GM08714 (cell line): ENCODE results near the gene DSCAM.

Experiments used
- H3K4me3 ChIP-seq: fragments of 200-500 bp; sonication (Bioruptor generic); 2 replicates; pipeline ENCODE4 v1.5.1; 2014; ENCODE audit warnings: mild to moderate bottlenecking, low read length, inconsistent platforms
- ZNF274 ChIP-seq: IDR thresholded peaks from 2 replicates; pipeline ENCODE4 v1.6.1; 2012; ENCODE audit warnings: mild to moderate bottlenecking, low read depth, low read length

Gene DSCAM

DNA sequence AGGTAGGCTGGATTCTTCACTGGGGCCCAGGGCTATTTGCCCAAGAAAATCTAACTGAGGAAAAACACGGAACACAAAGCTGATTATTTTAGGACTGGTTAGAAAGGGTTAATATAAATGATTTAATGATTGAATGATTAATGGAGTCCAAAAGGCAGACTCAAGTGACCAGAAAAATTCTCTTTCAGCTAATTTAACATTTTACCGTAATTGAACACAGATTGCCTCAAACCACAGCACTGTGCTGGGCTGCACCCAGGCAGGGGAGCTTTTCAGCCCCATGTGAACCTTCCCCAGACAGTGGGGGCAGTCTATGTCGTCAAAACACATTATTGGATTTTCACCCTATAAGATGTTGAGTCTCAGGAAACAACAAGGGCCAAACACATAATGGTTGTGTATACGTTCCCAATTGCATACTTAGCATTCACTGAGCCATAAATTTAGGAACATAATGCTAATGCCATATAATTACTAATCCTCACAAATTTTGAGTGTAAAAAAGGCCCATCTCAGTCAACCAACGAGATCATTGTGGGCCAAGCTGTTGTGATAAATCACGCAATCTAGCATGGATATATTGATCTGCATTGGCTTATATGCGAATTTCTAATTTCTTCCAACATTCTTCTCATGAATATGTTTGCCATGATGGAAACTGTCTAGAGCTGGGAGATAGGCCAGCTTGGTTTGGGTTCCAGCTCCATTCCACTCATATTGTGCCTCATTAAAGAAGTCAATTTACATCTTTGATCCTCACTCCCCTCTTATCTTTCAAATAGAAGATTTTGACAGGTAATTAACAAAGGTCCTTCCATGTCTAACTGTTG is 27.7 kb downstream of the DSCAM start:
- H3K4me3 ChIP-seq = no peak overlapping the region
- no peak for TF ChIP-seq ZNF274

DNA sequence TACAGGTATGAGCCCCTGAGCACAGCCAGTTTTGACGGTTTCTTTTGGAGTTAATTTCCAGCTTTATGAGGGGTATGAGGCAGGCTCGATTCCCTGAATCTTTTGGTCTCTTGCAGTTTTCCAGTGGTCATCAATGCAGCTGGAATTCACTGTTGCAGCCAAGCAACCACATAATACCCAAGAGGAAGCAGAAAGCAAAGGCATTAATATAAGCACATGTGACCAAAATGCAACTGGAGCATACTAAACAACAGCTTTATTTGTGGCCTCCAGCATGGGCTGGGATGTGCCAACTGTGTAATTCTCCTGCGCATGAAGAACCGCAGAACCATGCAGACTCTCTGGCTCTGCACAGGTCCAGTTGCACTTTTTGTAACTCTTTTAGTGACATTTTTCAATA is 33.0 kb downstream of the DSCAM start:
- TF ChIP-seq ZNF274 = no peak
- H3K4me3 ChIP-seq = no peak overlapping the region

DNA sequence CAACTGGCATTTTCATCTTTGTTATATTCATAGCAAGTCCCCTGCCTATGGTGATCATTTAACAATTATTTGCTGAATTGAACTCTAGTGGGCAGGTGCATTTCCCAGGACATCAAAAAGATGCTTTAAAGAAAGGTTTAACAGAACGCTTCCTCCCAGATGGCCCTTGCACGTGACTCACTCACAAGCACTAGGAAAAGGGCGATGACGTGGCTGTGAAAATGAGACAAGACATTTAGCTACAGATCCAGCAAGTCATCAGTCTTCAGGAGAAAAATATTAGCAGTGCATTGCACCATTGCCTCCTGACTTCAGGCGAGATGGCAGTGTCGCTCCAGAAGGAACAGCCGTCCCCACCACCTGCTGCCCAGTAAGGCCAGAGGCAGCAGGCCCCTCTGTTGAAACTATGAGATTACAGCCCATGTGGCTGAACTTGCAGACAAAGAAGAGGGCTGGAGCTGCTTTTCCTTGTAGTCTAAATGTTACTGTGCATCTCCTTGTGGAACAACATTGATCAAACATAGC is 37.2 kb downstream of the DSCAM start:
- H3K4me3 ChIP-seq = no peak overlapping the region
- no peak for TF ChIP-seq ZNF274

DNA sequence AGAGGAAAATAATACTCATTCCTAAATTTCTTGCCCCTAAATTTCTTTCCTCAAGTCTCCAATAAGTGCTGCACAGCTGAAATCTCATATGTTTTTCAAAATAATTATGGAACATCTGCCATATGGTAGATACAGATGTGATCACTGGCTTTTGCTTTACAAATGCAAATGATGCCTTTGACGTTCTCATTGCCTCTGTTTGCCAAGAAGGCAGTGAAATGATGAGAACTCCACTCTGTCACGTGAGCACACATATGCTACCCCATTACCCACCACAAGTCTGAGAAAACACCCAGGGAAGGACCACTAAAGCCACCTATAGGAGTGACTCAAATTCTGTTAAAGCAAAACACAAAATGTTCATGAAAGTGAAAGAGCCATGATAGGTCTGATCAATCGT is 43.9 kb downstream of the DSCAM start:
- no peak overlapping the region for H3K4me3 ChIP-seq
- TF ChIP-seq ZNF274 = no peak

DNA sequence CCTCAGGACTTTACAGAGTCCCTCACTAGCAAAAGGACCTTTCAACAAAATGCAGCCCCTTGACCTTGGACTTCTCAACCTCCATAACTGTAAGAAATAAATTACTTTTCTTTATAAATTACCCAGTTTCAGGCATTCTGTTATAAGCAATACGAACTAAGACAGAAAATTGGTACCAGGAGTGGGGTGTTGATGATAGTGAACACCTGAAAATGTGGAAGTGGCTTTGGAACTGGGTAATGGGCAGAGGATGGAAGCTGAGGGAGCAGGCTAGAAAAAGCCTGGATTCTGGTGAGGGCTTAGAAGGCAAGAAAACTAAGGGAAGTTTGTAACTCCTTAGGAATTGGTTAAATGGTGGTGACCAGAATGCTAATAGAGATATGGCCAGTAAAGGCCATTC is 46.8 kb downstream of the DSCAM start:
- TF ChIP-seq ZNF274 = no peak
- no peak overlapping the region for H3K4me3 ChIP-seq

DNA sequence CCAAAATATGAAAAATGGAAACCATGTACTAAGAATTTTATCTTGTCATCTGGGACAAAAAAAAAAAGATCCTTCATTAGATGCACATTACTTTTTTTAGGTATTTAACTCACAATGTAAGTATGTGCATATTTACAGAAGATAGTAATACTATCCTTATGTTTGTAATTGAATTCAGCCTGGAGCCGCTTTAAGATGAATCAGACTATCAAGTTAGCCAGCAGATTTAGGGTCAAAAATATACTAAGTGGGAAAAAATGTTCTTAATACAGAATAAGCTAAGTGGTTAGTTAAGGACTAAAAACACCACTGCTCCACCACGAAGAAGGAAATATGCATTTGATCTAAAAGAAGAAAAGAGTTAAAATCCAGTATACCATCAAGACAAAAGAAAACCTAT is 49.1 kb downstream of the DSCAM start:
- no peak for TF ChIP-seq ZNF274

DNA sequence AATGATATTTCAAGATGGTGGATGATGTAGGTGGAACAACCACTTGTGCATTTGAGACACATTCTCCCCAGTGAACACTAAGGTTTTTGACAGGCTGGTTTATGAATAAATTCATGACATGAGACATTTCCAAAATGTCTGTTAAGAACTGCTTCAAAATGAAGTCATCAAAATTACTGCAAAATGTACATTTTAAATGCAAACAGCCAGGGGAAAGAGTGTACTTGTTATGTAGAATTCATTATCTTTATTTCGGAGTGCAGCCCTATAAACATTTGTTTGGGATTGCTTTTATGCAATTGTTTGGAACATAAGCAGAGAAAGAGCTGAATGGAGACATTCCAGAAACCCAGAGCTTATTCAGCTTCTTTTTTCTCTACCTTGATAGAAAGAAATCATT is 49.5 kb downstream of the DSCAM start:
- H3K4me3 ChIP-seq = no peak overlapping the region
- TF ChIP-seq ZNF274 = no peak

More for the DNA sequence above, 49.1 kb downstream of the DSCAM start:
- no peak overlapping the region for H3K4me3 ChIP-seq

DNA sequence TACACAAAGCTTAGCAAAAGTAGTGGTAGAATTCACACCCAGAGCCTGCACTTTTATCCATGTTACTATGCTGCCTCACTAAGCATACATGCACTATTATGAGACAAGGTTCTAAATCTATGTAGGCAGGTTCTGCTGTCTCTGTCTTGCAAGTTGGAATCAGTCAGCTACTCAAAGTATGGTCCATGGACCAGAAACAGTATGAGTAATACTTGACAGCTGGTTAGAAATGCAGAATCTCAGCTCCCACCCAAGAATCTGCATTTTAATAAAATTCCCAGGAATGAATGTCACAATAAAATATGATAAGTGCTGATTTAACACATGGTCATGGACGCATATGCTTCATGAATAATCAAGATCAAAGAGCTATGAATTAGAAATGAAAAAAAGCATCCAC is 50.5 kb downstream of the DSCAM start:
- TF ChIP-seq ZNF274 = no peak
- no peak overlapping the region for H3K4me3 ChIP-seq

DNA sequence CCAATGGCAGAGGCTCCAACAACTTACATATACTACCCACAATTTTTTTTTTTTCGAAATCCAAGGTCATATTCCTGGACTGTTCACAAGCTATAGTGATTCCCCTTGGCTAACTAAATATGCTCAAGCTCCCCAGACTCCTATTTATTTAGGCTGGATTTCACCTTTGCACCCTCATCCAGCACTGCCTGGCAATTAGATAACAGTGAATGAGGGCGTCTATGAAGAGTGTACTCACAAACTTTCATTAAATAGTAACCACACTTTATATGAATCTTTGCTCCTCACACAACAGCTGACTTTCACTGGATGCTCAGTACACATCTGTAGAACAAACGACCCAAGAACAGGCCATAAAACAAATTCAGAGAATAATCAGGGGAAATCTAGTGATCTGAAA is 51.6 kb downstream of the DSCAM start:
- no peak for TF ChIP-seq ZNF274
- H3K4me3 ChIP-seq = no peak overlapping the region

DNA sequence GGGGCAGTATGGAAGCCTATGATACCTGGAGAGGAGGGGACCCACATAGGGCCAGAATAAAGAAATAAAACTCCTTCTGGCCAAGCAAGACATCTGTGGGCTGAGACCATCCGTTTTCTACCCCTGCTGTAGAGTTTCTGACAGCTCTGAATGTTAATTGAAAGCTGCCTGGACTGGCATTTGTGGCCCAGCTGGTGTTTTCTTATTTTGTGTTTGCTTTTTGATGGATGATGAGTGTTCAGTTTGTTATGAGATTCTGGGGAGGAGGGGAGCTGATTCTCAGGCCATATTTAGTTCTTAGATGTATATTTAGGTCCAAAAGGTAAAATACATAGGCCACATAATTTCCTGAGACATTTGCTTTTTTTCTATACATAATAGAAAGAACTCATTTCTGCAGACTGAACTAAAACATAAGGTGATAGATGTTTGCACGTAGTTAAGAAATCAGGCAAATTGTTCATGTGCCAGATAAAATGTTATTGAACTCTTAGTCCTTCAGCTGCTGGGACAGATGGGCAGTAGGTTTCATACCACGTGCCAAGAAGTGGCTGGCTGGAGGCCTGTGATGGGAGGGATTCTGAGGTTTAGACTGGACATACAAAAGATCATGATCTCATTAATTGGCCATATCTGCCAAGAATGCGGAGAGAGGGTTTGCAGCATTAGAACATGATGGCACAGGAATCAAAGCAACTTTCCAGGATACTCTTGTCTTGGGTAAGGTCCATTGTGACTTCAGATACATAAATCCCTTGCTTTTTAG is 54.1 kb downstream of the DSCAM start:
- H3K4me3 ChIP-seq = no peak overlapping the region
- no peak for TF ChIP-seq ZNF274

DNA sequence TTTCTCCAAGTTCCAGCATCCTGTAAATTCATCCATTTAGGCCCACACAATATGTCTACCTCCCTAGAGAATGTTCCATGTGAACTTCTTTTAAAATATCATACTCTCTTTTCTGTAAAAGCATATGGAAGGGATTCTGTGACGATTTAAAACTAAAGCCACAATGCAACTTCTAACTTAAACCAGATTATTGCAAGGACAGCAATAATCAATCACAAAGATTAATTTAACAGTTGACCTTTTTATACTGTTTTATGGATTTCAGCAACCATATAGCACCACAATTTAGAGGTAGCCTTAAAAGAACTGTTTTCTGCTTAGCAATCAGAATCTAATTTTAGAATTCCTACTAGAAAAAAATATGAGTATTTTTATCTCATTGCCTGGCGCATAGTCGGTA is 58.3 kb downstream of the DSCAM start:
- H3K4me3 ChIP-seq = no peak overlapping the region
- TF ChIP-seq ZNF274 = no peak

DNA sequence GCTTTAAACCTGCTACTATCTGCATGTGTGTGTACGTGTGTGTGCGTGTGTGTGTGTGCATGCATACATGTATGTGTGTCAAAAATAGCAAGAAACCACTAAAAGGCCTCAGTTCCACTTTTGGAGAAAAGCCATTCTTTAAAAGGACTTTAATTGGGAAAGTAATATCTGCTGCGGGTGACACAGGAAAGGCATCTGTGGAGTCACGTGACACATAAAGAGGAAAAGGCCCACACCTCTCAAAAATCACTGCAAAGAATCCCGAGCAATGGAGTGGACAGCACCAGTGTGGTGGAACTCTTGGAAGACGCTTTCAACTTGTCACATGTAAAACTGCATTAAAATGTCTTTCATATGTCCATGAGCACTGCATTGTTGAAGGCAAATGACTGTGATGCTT is 63.6 kb downstream of the DSCAM start:
- TF ChIP-seq ZNF274 = no peak
- no peak overlapping the region for H3K4me3 ChIP-seq

DNA sequence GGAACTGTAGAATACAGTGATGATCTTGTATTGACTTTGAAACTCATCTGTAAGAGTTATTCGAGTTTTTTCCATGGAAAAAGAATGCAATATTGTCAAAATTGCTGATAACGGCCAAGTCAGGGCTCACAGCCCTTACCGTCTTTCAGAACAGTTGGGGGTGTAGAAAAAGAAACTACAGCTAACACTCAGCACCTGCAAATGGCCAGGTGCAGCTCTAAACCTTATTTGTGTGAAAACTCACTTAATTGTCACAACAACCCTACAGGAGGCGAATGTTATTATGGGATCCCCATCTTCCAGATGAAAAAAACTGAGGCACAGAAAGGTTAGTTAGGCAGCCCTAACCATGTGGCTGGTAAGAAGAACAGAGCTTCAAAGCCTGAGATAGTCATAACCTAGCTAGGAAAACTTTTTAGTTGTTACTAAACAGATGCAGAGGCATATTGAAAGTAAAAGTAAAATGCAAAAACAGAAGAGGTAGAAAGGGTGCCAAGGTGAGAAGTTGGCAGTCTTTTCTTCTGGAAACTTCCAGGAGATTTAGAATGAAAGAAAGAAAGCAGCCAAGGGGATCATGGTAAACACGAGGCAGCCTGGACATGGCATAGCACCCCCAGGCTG is 76.4 kb downstream of the DSCAM start:
- no peak for TF ChIP-seq ZNF274
- H3K4me3 ChIP-seq = no peak overlapping the region

DNA sequence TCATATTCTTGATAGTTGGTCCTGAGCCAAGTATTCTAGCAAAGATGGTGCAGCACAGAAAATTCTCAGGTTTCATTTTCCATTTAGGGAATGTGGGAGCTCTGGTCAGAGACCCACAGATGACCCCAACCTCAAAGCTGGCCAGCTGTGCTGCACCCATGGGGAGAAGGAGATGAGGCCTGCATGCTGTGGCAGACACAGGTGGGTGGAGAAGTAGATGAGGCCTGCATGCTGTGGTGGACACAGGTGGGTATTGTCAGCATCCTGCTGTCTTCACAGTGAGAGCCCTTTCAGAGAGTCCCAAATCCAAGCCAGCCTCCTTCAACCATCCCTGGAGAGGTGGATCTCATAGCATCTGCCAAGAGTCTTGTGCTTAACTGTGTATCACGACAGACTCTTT is 77.7 kb downstream of the DSCAM start:
- no peak for TF ChIP-seq ZNF274
- H3K4me3 ChIP-seq = no peak overlapping the region

DNA sequence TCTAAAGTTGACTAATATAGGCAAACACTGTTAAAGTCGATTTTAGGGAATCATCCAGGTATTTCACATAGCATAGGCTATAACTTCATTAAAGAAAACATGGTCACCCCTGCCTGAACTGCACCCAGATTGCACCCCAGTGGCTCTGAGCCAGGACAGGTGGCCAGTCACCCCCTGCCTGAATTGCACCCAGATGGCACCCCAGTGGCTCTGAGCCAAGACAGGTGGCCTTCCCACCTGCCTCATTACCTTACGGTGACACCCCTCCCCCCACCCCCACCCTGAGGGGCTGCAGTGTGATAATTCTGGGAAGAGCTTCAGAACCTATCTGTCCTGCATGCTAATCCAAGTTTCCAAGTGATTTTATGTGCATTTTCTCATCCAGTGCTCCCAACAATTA is 78.9 kb downstream of the DSCAM start:
- no peak overlapping the region for H3K4me3 ChIP-seq
- no peak for TF ChIP-seq ZNF274
